ENCODE data around the gene PHF1. TPM values are rescaled to one million over a fixed set of nuclear protein-coding genes. Genes with fewer than 3 reads are reported as not detected.

PHF1 gene
- total RNA-seq, 2 experiments from 2014 or later, result 98.3 to 105 TPM

GRCh38 chr6:33433001-33433543, 22.3 kb downstream of the PHF1 start:
- Mint-ChIP-seq H3K27ac (peak overlapping the region; percentile 28), H3K4me3 (peak overlapping the region; percentile 86), H3K4me1 (peaks cover 48% of the 10 kb centered on the region), H3K9me3 (no peaks in the 10 kb centered on the region), H3K27me3 (no peaks in the 10 kb centered on the region), H3K36me3 (peaks cover 17% of the 10 kb centered on the region)
- DNase-seq (no peak), ATAC-seq (ENCODE audit: low read depth) (no peak)
- POLR2A ChIA-PET, result interaction anchor here (0.8 kb wide), 1 partner anchor 21 kb away, joined by 5 read pairs; the partner anchor contains the start of gene ZBTB9

DNA sequence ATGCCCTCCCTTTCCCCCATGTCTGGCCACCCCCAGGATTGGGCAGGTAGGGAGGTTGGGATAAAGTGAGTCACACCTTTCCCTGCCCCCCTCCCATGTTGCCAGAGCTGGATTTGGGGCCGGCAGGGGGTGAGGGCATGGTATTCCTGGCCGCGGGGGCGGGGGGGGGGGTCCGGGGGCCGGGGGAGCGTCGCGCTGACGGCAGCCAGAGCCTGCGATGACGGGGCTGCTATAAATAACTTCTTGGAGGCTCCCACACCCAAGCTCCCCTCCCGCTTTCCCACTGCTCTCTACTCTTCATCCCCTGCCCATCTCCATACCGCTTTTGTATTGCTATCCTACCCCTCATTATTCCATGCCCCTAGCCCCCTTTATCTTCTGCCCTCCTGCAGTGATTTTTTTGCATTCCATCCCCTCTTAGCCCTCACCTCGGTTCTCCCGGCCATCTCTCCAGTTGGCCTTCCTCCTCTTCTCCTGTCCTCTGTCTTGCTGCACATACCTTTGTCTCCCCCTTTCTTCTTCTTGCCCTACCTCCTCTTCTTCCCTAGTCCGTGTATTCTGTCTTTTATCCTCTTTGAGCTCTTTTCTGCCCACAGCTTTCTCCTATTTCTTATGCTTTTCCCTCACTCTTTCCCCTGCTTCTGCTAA, 22.9 kb downstream of the PHF1 start:
- Mint-ChIP-seq H3K36me3 (peaks cover 23% of the 10 kb centered on the region), H3K27ac (no peak overlapping the region), H3K4me3 (no peak overlapping the region), H3K9me3 (no peaks in the 10 kb centered on the region), H3K4me1 (peaks cover 43% of the 10 kb centered on the region), H3K27me3 (no peaks in the 10 kb centered on the region)
- DNase-seq (no peak), ATAC-seq (ENCODE audit: low read depth) (no peak)
- POLR2A ChIA-PET, result interaction anchor here (0.6 to 0.8 kb wide), 2 partner anchors 20 to 127 kb away, joined by 3 to 5 read pairs; partner anchors contain the start of gene ZBTB9

DNA sequence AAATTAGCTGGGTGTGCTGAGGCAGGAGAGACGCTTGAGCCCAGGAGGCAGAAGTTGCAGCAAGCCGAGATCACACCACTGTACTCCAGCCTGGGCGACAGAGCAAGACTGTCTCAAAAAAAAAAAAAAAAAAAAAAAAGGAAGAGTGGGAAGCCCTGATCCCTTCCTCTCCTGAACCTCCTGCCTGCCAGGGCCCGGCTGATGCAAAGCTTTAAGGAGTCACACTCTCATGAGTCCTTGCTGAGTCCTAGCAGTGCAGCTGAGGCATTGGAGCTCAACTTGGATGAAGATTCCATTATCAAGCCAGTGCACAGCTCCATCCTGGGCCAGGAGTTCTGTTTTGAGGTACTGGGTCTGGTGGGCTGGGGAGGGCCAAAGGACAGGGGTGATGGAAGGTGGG, 24.1 kb downstream of the PHF1 start:
- Mint-ChIP-seq H3K4me1 (peaks cover 32% of the 10 kb centered on the region), H3K4me3 (no peak overlapping the region), H3K27ac (no peak overlapping the region), H3K36me3 (peaks cover 26% of the 10 kb centered on the region), H3K9me3 (no peaks in the 10 kb centered on the region), H3K27me3 (no peaks in the 10 kb centered on the region)
- POLR2A ChIA-PET, result interaction anchor here (1.3 kb wide), 1 partner anchor 19 kb away, joined by 5 read pairs; the partner anchor contains the start of gene ZBTB9
- no peak for DNase-seq
- no peak for ATAC-seq (ENCODE audit: low read depth)

DNA sequence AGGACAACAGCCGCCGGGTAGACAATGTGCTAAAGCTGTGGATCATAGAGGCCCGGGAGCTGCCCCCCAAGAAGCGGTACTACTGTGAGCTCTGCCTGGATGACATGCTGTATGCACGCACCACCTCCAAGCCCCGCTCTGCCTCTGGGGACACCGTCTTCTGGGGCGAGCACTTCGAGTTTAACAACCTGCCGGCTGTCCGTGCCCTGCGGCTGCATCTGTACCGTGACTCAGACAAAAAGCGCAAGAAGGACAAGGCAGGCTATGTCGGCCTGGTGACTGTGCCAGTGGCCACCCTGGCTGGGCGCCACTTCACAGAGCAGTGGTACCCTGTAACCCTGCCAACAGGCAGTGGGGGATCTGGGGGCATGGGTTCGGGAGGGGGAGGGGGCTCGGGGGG, 26.9 kb downstream of the PHF1 start:
- Mint-ChIP-seq H3K9me3 (no peaks in the 10 kb centered on the region), H3K4me3 (no peak overlapping the region), H3K27me3 (no peaks in the 10 kb centered on the region), H3K27ac (no peak overlapping the region), H3K4me1 (peaks cover 14% of the 10 kb centered on the region), H3K36me3 (peaks cover 27% of the 10 kb centered on the region)
- ATAC-seq (ENCODE audit: low read depth), result no peak
- DNase-seq, result no peak
- POLR2A ChIA-PET, result no interaction called here

DNA sequence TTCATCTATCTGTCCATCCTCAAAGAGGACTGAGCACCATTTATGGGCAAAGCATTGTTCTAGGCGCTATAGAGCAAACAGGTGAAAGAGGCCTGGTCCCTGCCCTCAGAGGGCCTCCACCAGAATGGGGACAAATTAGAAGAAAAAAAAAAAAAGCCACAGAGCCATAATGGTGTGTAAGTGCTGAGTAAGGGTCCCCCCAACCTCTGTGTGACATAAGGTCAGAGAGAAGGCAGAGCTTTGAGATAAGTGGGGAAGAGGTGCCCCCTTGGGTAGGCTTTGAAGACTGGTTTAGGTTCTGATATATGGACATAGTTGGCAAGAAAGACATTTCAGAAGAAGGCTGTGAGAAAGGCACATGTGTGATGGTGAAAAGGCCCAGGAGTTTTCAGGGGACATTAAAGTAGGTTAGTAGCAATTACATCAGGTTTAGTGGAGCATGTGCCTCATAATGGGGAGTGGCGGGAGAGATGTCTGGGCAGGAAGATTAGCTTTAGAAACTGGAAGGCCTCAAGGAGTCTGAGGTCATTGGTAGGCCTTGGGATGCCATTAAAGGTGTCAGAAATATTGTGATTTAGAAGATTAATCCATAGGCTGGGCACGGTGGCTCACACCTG, 28.3 kb downstream of the PHF1 start:
- no peaks in the 10 kb centered on the region for H3K27me3 Mint-ChIP-seq
- ATAC-seq (ENCODE audit: low read depth), result no peak
- H3K27ac Mint-ChIP-seq, result peak overlapping the region; percentile 26
- no peak overlapping the region for H3K4me3 Mint-ChIP-seq
- no peak for DNase-seq
- H3K9me3 Mint-ChIP-seq, result no peaks in the 10 kb centered on the region
- POLR2A ChIA-PET, result interaction anchor here (2.9 kb wide), 1 partner anchor 8 kb away, joined by 8 read pairs; no protein-coding TSS in a partner anchor
- H3K4me1 Mint-ChIP-seq, result peaks cover 7% of the 10 kb centered on the region
- peaks cover 23% of the 10 kb centered on the region for H3K36me3 Mint-ChIP-seq

GRCh38 chr6:33439956-33440648, 29.3 kb downstream of the PHF1 start:
- Mint-ChIP-seq H3K27ac (no peak overlapping the region), H3K9me3 (no peaks in the 10 kb centered on the region), H3K4me3 (no peak overlapping the region), H3K4me1 (peaks cover 7% of the 10 kb centered on the region), H3K27me3 (no peaks in the 10 kb centered on the region), H3K36me3 (peaks cover 22% of the 10 kb centered on the region)
- DNase-seq, result no peak
- no peak for ATAC-seq (ENCODE audit: low read depth)
- POLR2A ChIA-PET, result interaction anchor here (2.9 kb wide), 1 partner anchor 9 kb away, joined by 8 read pairs; no protein-coding TSS in a partner anchor

DNA sequence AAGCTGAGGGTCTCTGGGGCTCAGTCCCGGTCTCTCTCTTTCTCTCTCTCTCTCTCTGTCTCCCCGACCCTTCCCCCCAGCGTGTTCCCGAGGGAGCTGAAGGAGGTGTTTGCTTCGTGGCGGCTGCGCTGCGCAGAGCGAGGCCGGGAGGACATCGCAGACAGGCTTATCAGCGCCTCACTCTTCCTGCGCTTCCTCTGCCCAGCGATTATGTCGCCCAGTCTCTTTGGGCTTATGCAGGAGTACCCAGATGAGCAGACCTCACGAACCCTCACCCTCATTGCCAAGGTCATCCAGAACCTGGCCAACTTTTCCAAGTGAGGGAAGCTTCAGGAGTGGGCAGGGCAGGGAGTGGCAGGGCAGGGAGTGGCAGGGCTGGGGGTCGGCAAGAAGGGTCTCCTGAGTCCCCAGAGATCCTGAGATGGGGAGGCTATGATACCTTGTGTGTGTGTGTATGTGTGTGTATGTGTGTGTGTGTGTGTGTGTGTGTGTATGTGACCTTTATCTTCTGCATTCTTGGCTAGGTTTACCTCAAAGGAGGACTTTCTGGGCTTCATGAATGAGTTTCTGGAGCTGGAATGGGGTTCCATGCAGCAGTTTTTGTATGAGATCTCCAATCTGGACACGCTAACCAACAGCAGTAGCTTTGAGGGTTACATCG, 30.0 kb downstream of the PHF1 start:
- DNase-seq (no peak), ATAC-seq (ENCODE audit: low read depth) (no peak)
- Mint-ChIP-seq H3K4me3 (no peak overlapping the region), H3K9me3 (no peaks in the 10 kb centered on the region), H3K4me1 (peaks cover 7% of the 10 kb centered on the region), H3K27me3 (no peaks in the 10 kb centered on the region), H3K36me3 (peaks cover 20% of the 10 kb centered on the region), H3K27ac (no peak overlapping the region)
- POLR2A ChIA-PET, result interaction anchor here (2.9 kb wide), 1 partner anchor 10 kb away, joined by 8 read pairs; no protein-coding TSS in a partner anchor

DNA sequence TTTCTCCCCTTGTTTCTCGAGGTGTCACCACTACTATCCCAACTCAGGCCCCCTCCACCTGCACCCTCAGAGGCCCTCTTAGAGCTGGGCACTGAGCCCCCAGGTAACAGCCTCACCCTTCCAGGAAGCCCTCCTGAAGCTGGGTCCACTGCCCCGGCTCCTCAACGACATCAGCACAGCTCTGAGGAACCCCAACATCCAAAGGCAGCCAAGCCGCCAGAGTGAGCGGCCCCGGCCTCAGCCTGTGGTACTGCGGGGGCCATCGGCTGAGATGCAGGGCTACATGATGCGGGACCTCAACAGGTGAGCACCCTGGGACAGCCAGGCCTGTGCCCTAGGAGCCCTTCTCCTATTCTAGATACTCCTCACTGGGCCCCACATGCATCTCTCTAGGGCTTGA, 30.6 kb downstream of the PHF1 start:
- POLR2A ChIA-PET, result interaction anchor here (2.9 kb wide), 1 partner anchor 11 kb away, joined by 8 read pairs; no protein-coding TSS in a partner anchor
- Mint-ChIP-seq H3K27ac (no peak overlapping the region), H3K36me3 (peaks cover 23% of the 10 kb centered on the region), H3K4me3 (no peak overlapping the region), H3K4me1 (peaks cover 7% of the 10 kb centered on the region), H3K9me3 (no peaks in the 10 kb centered on the region), H3K27me3 (no peaks in the 10 kb centered on the region)
- no peak for DNase-seq
- no peak for ATAC-seq (ENCODE audit: low read depth)

DNA sequence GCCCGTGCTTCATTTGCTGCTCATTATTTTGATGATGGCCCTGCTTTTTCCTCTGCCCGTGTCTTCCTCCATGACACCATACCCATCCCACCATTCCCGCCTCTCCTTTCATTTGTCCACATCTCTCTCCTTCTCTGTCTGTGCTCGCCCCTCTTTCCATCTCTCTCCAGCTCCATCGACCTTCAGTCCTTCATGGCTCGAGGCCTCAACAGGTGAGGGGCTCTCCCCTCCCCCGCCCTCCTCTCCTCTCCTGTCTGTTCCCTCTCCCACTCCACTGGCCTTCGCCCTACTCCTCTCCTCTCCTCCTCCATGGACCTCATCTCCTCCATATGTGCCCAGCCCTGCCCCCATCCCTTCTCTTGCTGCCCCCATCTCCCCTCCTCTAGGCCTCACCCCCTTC, 31.5 kb downstream of the PHF1 start:
- POLR2A ChIA-PET, result interaction anchor here (2.9 kb wide), 1 partner anchor 12 kb away, joined by 8 read pairs; no protein-coding TSS in a partner anchor
- Mint-ChIP-seq H3K36me3 (peaks cover 25% of the 10 kb centered on the region), H3K27me3 (no peaks in the 10 kb centered on the region), H3K9me3 (no peaks in the 10 kb centered on the region), H3K4me1 (peaks cover 7% of the 10 kb centered on the region), H3K27ac (no peak overlapping the region), H3K4me3 (no peak overlapping the region)
- ATAC-seq (ENCODE audit: low read depth) (no peak), DNase-seq (no peak)

DNA sequence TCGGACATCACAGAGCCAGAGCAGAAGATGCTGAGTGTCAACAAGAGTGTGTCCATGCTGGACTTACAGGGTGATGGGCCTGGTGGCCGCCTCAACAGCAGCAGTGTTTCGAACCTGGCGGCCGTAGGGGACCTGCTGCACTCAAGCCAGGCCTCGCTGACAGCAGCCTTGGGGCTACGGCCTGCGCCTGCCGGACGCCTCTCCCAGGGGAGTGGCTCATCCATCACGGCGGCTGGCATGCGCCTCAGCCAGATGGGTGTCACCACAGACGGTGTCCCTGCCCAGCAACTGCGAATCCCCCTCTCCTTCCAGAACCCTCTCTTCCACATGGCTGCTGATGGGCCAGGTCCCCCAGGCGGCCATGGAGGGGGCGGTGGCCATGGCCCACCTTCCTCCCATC, 32.2 kb downstream of the PHF1 start:
- peaks cover 28% of the 10 kb centered on the region for H3K36me3 Mint-ChIP-seq
- DNase-seq (no peak), ATAC-seq (ENCODE audit: low read depth) (no peak)
- POLR2A ChIA-PET, result no interaction called here
- H3K27ac Mint-ChIP-seq, result no peak overlapping the region
- H3K4me1 Mint-ChIP-seq, result peaks cover 7% of the 10 kb centered on the region
- no peak overlapping the region for H3K4me3 Mint-ChIP-seq
- no peaks in the 10 kb centered on the region for H3K9me3 Mint-ChIP-seq
- no peaks in the 10 kb centered on the region for H3K27me3 Mint-ChIP-seq

- POLR2A ChIA-PET, result no interaction called here
- ATAC-seq (ENCODE audit: low read depth), result no peak
- Mint-ChIP-seq H3K36me3 (peaks cover 29% of the 10 kb centered on the region), H3K27ac (no peak overlapping the region), H3K9me3 (no peaks in the 10 kb centered on the region), H3K27me3 (no peaks in the 10 kb centered on the region), H3K4me3 (no peak overlapping the region), H3K4me1 (peaks cover 7% of the 10 kb centered on the region)
- DNase-seq, result no peak
Measured at GRCh38 chr6:33443619-33444504, 33.0 kb downstream of the PHF1 start.

- H3K9me3 Mint-ChIP-seq, result no peaks in the 10 kb centered on the region
- no peaks in the 10 kb centered on the region for H3K27me3 Mint-ChIP-seq
- POLR2A ChIA-PET, result no interaction called here
- H3K27ac Mint-ChIP-seq, result no peak overlapping the region
- peaks cover 29% of the 10 kb centered on the region for H3K36me3 Mint-ChIP-seq
- H3K4me1 Mint-ChIP-seq, result peaks cover 5% of the 10 kb centered on the region
- no peak for DNase-seq
- no peak for ATAC-seq (ENCODE audit: low read depth)
- no peak overlapping the region for H3K4me3 Mint-ChIP-seq
Measured at GRCh38 chr6:33445119-33445603, 34.3 kb downstream of the PHF1 start.
